K562 (cell line): ENCODE data around the gene LYST. TPM values are rescaled to one million over a fixed set of nuclear protein-coding genes. Genes with fewer than 3 reads are reported as not detected.
"Not testable (repeated sequence)": the region's sequence is repeated elsewhere in the genome, so short reads cannot be mapped to it uniquely, and the experiment has no call there.

ENCODE experiments used
- ATAC-seq: fragments of 200-7000 bp; cut with Tn5 transposase; 3 replicates; pipeline ENCODE4 v1.9.1; 2020; ENCODE audit warnings: moderate library complexity
- BruUV-seq: library from RNA; stranded (reverse); fragments of 400-500 nt; replicated peaks from 2 replicates; lab custom pipeline; 2021; lab: Mats Ljungman, UMichigan
- CTCF ChIA-PET: fragments of 300-600 bp; formaldehyde crosslinking; extraction: SDS; loops from one replicate; lab custom pipeline; 2021; ENCODE audit warnings: low intra/inter-chr PET ratio; lab: Yijun Ruan, JAX
- POLR2A ChIA-PET: fragments of 300-600, 350-650 bp; sonication (Branson Sonifier 250); formaldehyde crosslinking; extraction: SDS; loops from one replicate; lab custom pipeline; 2021; ENCODE audit warnings: antibody characterized with exemption, inconsistent platforms; lab: Yijun Ruan, JAX
- DNase-seq, 4 experiments: peaks; one replicate each; pipeline versions ENCODE4 v3.0.0 to v3.0.0-alpha.2; 2011 to 2018; ENCODE audit warnings: low spot score in 3 of 4, mixed read lengths in 3 of 4; ENCODE audit errors: extremely low read depth in 1 of 4
- FAIRE-seq: peaks from 2 replicates; lab custom pipeline; 2011; peaks lifted over from hg19 to GRCh38; lab: Jason Lieb, UNC
- H2AFZ ChIP-seq: 2 replicates; pipeline ENCODE4 v1.6.0; 2011; ENCODE audit warnings: low read depth, low read length, control low read depth, inconsistent platforms
- H3K27ac ChIP-seq: fragments of 200-600 bp; 3 replicates; pipeline ENCODE4 v1.8.0; 2011; ENCODE audit warnings: low read depth, mild to moderate bottlenecking, control low read depth, inconsistent platforms, low read length, moderate library complexity, mixed read lengths; ENCODE audit errors: extremely low read depth
- H3K27me3 ChIP-seq, 2 experiments: fragments of 300-600 bp in 1 of 2; 2 replicates in 1 of 2; 3 replicates in 1 of 2; pipeline versions ENCODE4 v1.6.0 to v1.8.0; 2011; ENCODE audit warnings: inconsistent platforms in 2 of 2, low read length in 2 of 2, mild to moderate bottlenecking in 1 of 2, mixed read lengths in 1 of 2, moderate library complexity in 1 of 2; ENCODE audit not compliant: control insufficient read depth in 2 of 2, insufficient read depth in 2 of 2
- H3K36me3 ChIP-seq: fragments of 300-600 bp; 3 replicates; pipeline ENCODE4 v1.8.0; 2011; ENCODE audit warnings: mild to moderate bottlenecking, low read length, inconsistent platforms; ENCODE audit not compliant: control insufficient read depth, insufficient read depth
- H3K4me1 ChIP-seq, 2 experiments: fragments of 200-600 bp in 1 of 2; replicated peaks in 1 of 2; 2 replicates in 1 of 2; 3 replicates in 1 of 2; pipeline versions ENCODE4 v1.5.1 to v1.8.0; 2011; ENCODE audit warnings: inconsistent platforms in 2 of 2, low read length in 2 of 2, mild to moderate bottlenecking in 1 of 2, mixed read lengths in 1 of 2, moderate library complexity in 1 of 2; ENCODE audit not compliant: control insufficient read depth in 2 of 2, insufficient read depth in 2 of 2
- H3K4me2 ChIP-seq: 2 replicates; pipeline ENCODE4 v1.6.1; 2011; ENCODE audit warnings: low read length, control low read depth, inconsistent platforms, mixed read lengths; ENCODE audit not compliant: insufficient read depth
- H3K4me3 ChIP-seq: fragments of 200-600 bp; sonication (generic), shearing (Covaris generic); 2 replicates; pipeline ENCODE4 v1.5.1; 2016; ENCODE audit warnings: control low read depth, inconsistent platforms
- H3K79me2 ChIP-seq: fragments of 200-600 bp; 3 replicates; pipeline ENCODE4 v1.8.0; 2011; ENCODE audit warnings: low read length, inconsistent platforms; ENCODE audit not compliant: control insufficient read depth, insufficient read depth
- H3K9ac ChIP-seq, 2 experiments: 2 replicates each; pipeline versions ENCODE4 v1.6.0 to v1.6.1; 2011; ENCODE audit warnings: low read depth in 2 of 2, low read length in 2 of 2, control low read depth in 1 of 2, inconsistent platforms in 1 of 2, mild to moderate bottlenecking in 1 of 2, mixed read lengths in 1 of 2; ENCODE audit not compliant: insufficient read depth in 1 of 2
- H3K9me1 ChIP-seq: one replicate; pipeline ENCODE4 v1.6.0; 2011; ENCODE audit warnings: inconsistent platforms, mild to moderate bottlenecking, low read length, moderate library complexity; ENCODE audit not compliant: control insufficient read depth, insufficient read depth
- H3K9me3 ChIP-seq: replicated peaks from 2 replicates; pipeline ENCODE4 v1.5.1; 2011; ENCODE audit warnings: low read depth, low read length, inconsistent platforms; ENCODE audit not compliant: control insufficient read depth, insufficient read depth
- H4K20me1 ChIP-seq: replicated peaks from 2 replicates; pipeline ENCODE4 v1.6.1; 2011; ENCODE audit warnings: low read length, inconsistent platforms, mixed read lengths; ENCODE audit not compliant: control insufficient read depth, insufficient read depth
- CXXC5 ChIP-seq: fragments of 250-450 bp; sonication (Bioruptor Pico); IDR thresholded peaks from 2 replicates; pipeline ENCODE4 v1.8.0; 2022; ENCODE audit warnings: inconsistent platforms, mild to moderate bottlenecking, moderate library complexity
- DNMT1 ChIP-seq: fragments of 450-650 bp; IDR thresholded peaks from 2 replicates; pipeline ENCODE4 v1.6.1; 2016; ENCODE audit warnings: antibody characterized with exemption, mild to moderate bottlenecking
- ERF ChIP-seq: fragments of 450-650 bp; formaldehyde crosslinking; IDR thresholded peaks from 2 replicates; pipeline ENCODE4 v1.4.0; 2020; ENCODE audit warnings: mild to moderate bottlenecking, mixed read lengths
- HBP1 ChIP-seq: fragments of 450-650 bp; formaldehyde crosslinking; IDR thresholded peaks from 2 replicates; pipeline ENCODE4 v1.4.0; 2022; ENCODE audit warnings: missing genetic modification characterization
- HOXB6 ChIP-seq: fragments of 250-450 bp; sonication (Bioruptor Pico); IDR thresholded peaks from 2 replicates; pipeline ENCODE4 v1.5.1; 2022; ENCODE audit warnings: mild to moderate bottlenecking, borderline replicate concordance
- L3MBTL2 ChIP-seq: fragments of 450-650 bp; IDR thresholded peaks from 2 replicates; pipeline ENCODE4 v1.6.1; 2016; ENCODE audit warnings: mild to moderate bottlenecking, moderate library complexity
- NEUROD1 ChIP-seq: fragments of 150-350 bp; IDR thresholded peaks from 2 replicates; pipeline ENCODE4 v1.6.1; 2014; ENCODE audit warnings: borderline replicate concordance, low read length, low read depth; ENCODE audit not compliant: partially characterized antibody
- POLR2A ChIP-seq: fragments of 450-650 bp; conservative IDR thresholded peaks from 2 replicates; pipeline ENCODE4 v1.6.1; 2016
- TRIM24 ChIP-seq, 2 experiments: fragments of 450-650 bp; IDR thresholded peaks; 2 replicates each; pipeline ENCODE4 v1.6.1; 2016
- ZNF561 ChIP-seq: fragments of 450-650 bp; formaldehyde crosslinking; conservative IDR thresholded peaks from 2 replicates; pipeline ENCODE4 v1.4.0; 2020; ENCODE audit warnings: mild to moderate bottlenecking, moderate library complexity
- WGBS: fragments of 100-300 bp; shearing (Covaris generic); methylation state at CpG from one replicate; pipeline ENCODE4 v1.1.6; 2016; ENCODE audit warnings: low coverage, mixed read lengths; ENCODE audit not compliant: insufficient coverage; ENCODE audit errors: missing lambda C conversion rate; 5-methylcytosine and 5-hydroxymethylcytosine counted together
- in situ Hi-C: fragments of 300-500 bp; cut with MboI; formaldehyde crosslinking; loops from 4 replicates; pipeline ENCODE4 v1.15.0; 2018; ENCODE audit warnings: inconsistent platforms, mixed read lengths
- intact Hi-C: fragments of 100-400 bp; cut with micrococcal nuclease; formaldehyde crosslinking; loops from 2 replicates; pipeline ENCODE4 v1.14.2; 2022
- polyA plus RNA-seq, 8 experiments: library from polyadenylated mRNA; depleted of rRNA in 4 of 8; stranded (reverse) in 5 of 8; unstranded in 3 of 8; fragments of >200 nt; fragmentation: Nextera tagmentation in 2 of 8; fragmentation: Illumina TruSeq in 1 of 8; extraction: Ambion mirVana in 2 of 8; extraction: Trizol in 1 of 8; gene quantifications; 2 replicates each; pipeline versions ENCODE4 v1.2.1 to v1.2.3, GENCODE V29; 2011 to 2014; ENCODE audit warnings: inconsistent platforms in 1 of 8, missing spikeins in 1 of 8
- total RNA-seq, 7 experiments: library from RNA; depleted of rRNA in 6 of 7; stranded (reverse); fragments of >200 nt in 6 of 7; fragmentation: Illumina TruSeq in 2 of 7; extraction: Trizol in 2 of 7; gene quantifications; 2 replicates each; pipeline versions ENCODE4 v1.2.1 to v1.2.3, GENCODE V29; 2011 to 2021; ENCODE audit warnings: low replicate concordance in 1 of 7
- TF ChIP-seq, protein P1 (sequence below), 2 experiments: fragments of 450-650 bp in 1 of 2; sonication (generic) in 1 of 2; formaldehyde crosslinking in 1 of 2; IDR thresholded peaks in 1 of 2; conservative IDR thresholded peaks in 1 of 2; 2 replicates each; pipeline versions ENCODE4 v1.6.1 to v1.8.1; 2016 to 2023; ENCODE audit warnings: mild to moderate bottlenecking in 2 of 2, moderate library complexity in 2 of 2, inconsistent platforms in 1 of 2, missing genetic modification reagents in 1 of 2
- TF ChIP-seq, protein P2 (sequence below): fragments of 250-450 bp; sonication (Bioruptor Pico); IDR thresholded peaks from 2 replicates; pipeline ENCODE4 v1.8.0; 2021; ENCODE audit warnings: borderline replicate concordance, mild to moderate bottlenecking, moderate library complexity; ENCODE audit not compliant: poor library complexity, severe bottlenecking

The LYST gene
- total and polyA plus RNA-seq, 9 of the 15 experiments (the other 6 are each of a cell fraction or from before 2014, with no cell fraction given), result 0.73 to 2.4 (median 1.4) TPM

GRCh38 chr1:235638612-235639011 lies 228.1 kb downstream of the LYST start:
- H3K9ac ChIP-seq, intact Hi-C loops, in situ Hi-C loops, H4K20me1 ChIP-seq, H3K4me1 ChIP-seq, H3K4me2 ChIP-seq, H3K79me2 ChIP-seq, H3K27ac ChIP-seq, H3K9me1 ChIP-seq, H3K9me3 ChIP-seq, DNase-seq, FAIRE-seq, H2AFZ ChIP-seq, BruUV-seq, ATAC-seq, CTCF ChIA-PET, H3K36me3 ChIP-seq, H3K4me3 ChIP-seq: not testable (repeated sequence)
- POLR2A ChIA-PET, result interaction anchor here (0.8 kb wide), 1 partner anchor 86 kb away, joined by 3 read pairs; no protein-coding TSS in a partner anchor
- H3K27me3 ChIP-seq, result peaks cover 49 to 76% of the 10 kb centered on the region in 2 experiments
- WGBS, result 0% methylated on average over 1 of the region's 2 CpGs

- H3K9me1 ChIP-seq, result no peaks in the 10 kb centered on the region
- H3K36me3 ChIP-seq, result no peaks in the 10 kb centered on the region
- H3K79me2 ChIP-seq, result no peaks in the 10 kb centered on the region
- no peaks in the 10 kb centered on the region for H3K9me3 ChIP-seq
- POLR2A ChIA-PET, result interaction anchor here (0.6 to 1.2 kb wide), 6 partner anchors 8 to 508 kb away, joined by 3 to 6 read pairs (median 3); no protein-coding TSS in a partner anchor
- ATAC-seq (no peak), DNase-seq (no peak), FAIRE-seq (no peak)
- H3K27ac ChIP-seq, result no peak overlapping the region
- no peak overlapping the region for H3K9ac ChIP-seq
- in situ Hi-C loops (no loop called here), intact Hi-C loops (no loop called here)
- peaks cover 49 to 75% of the 10 kb centered on the region in 2 experiments for H3K27me3 ChIP-seq
- CTCF ChIA-PET, result interaction anchor here (0.7 kb wide), 1 partner anchor 251 kb away, joined by 5 read pairs; no protein-coding TSS in a partner anchor
- no peak overlapping the region for H3K4me3 ChIP-seq
- no peak overlapping the region for H2AFZ ChIP-seq
- H3K4me2 ChIP-seq, result no peak overlapping the region
- peaks cover 0 to 5% of the 10 kb centered on the region in 2 experiments; a peak in 2 of 5 replicates for H3K4me1 ChIP-seq
- no TSS peak for BruUV-seq
- peaks cover 4% of the 10 kb centered on the region; the same call in 1 of the 2 replicates for H4K20me1 ChIP-seq
- 5% methylated on average over 10 of the region's 10 CpGs for WGBS
- no peak for TF ChIP-seq NEUROD1
- TF ChIP-seq DNMT1, result no peak
- no peak for TF ChIP-seq ERF (CRISPR knock-in tag)
- TF ChIP-seq, protein P1, sequence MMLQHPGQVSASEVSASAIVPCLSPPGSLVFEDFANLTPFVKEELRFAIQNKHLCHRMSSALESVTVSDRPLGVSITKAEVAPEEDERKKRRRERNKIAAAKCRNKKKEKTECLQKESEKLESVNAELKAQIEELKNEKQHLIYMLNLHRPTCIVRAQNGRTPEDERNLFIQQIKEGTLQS (IDR thresholded peaks at IDR 0.05), result no peak
- TF ChIP-seq, protein P1 (CRISPR knock-in tag; conservative IDR thresholded peaks at IDR 0.05), result no peak
- no peak for TF ChIP-seq HOXB6 (CRISPR knock-in tag)
- TF ChIP-seq L3MBTL2, result no peak
- no peak for TF ChIP-seq ZNF561
- no peak for TF ChIP-seq HBP1 (CRISPR knock-in tag)
- no peak for TF ChIP-seq CXXC5
- TF ChIP-seq, protein P2, sequence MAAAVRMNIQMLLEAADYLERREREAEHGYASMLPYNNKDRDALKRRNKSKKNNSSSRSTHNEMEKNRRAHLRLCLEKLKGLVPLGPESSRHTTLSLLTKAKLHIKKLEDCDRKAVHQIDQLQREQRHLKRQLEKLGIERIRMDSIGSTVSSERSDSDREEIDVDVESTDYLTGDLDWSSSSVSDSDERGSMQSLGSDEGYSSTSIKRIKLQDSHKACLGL, result no peak
- TF ChIP-seq TRIM24 (IDR thresholded peaks at IDR 0.05), result no peak
- TF ChIP-seq POLR2A, result no peak
These were observed 228.8 kb downstream of the LYST start for GRCh38 chr1:235637756-235638534.
